ENCODE measurements around the gene ASB11. TPM values are rescaled to one million over a fixed set of nuclear protein-coding genes. Genes with fewer than 3 reads are reported as not detected.

ASB11 gene
- total RNA-seq, 2 donors from 2014 or later, result not detected

- TF ChIP-seq CTCF (IDR thresholded peaks at IDR 0.05), result no peak
- H3K4me3 ChIP-seq, result no peak overlapping the region
- H3K36me3 ChIP-seq, result no peaks in the 10 kb centered on the region
- H3K27me3 ChIP-seq (replicated peaks; ENCODE audit: insufficient read depth), result no peaks in the 10 kb centered on the region
- no peak overlapping the region for H3K27ac ChIP-seq
- no peak for ATAC-seq (ENCODE audit: insufficient number of reproducible peaks, low FRiP score, low read depth)
- H3K9me3 ChIP-seq, result no peaks in the 10 kb centered on the region
- DNase-seq (ENCODE audit: low spot score), result no peak
- H3K4me1 ChIP-seq (ENCODE audit: control insufficient read depth in 1 of 2, low read depth in 2 of 2), result no peaks in the 10 kb centered on the region
Observed at GRCh38 chrX:15269120-15269519, 46.3 kb downstream of the ASB11 start.

GRCh38 chrX:15254852-15255251, 60.6 kb downstream of the ASB11 start:
- no peak overlapping the region for H3K4me3 ChIP-seq
- no peaks in the 10 kb centered on the region for H3K4me1 ChIP-seq (ENCODE audit: control insufficient read depth in 1 of 2, low read depth in 2 of 2)
- TF ChIP-seq CTCF (IDR thresholded peaks at IDR 0.05), result no peak
- no peak overlapping the region for H3K27ac ChIP-seq
- H3K9me3 ChIP-seq, result no peaks in the 10 kb centered on the region
- DNase-seq (ENCODE audit: low spot score) (no peak), ATAC-seq (ENCODE audit: insufficient number of reproducible peaks, low FRiP score, low read depth) (no peak)
- no peaks in the 10 kb centered on the region for H3K27me3 ChIP-seq (replicated peaks; ENCODE audit: insufficient read depth)
- H3K36me3 ChIP-seq, result no peaks in the 10 kb centered on the region

- Histone ChIP-seq H3K27ac (no peak overlapping the region), H3K27me3 (replicated peaks; ENCODE audit: insufficient read depth) (no peaks in the 10 kb centered on the region), H3K36me3 (no peaks in the 10 kb centered on the region), H3K9me3 (no peaks in the 10 kb centered on the region), H3K4me1 (ENCODE audit: control insufficient read depth in 1 of 2, low read depth in 2 of 2) (no peaks in the 10 kb centered on the region), H3K4me3 (no peak overlapping the region)
- no peak for DNase-seq (ENCODE audit: low spot score)
- TF ChIP-seq CTCF (IDR thresholded peaks at IDR 0.05), result no peak
- no peak for ATAC-seq (ENCODE audit: insufficient number of reproducible peaks, low FRiP score, low read depth)
Observed at GRCh38 chrX:15245896-15246295, 69.5 kb downstream of the ASB11 start.

- no peak for TF ChIP-seq CTCF (IDR thresholded peaks at IDR 0.05)
- H3K4me3 ChIP-seq, result no peak overlapping the region
- H3K36me3 ChIP-seq, result no peaks in the 10 kb centered on the region
- no peaks in the 10 kb centered on the region for H3K4me1 ChIP-seq (ENCODE audit: control insufficient read depth in 1 of 2, low read depth in 2 of 2)
- no peak for ATAC-seq (ENCODE audit: insufficient number of reproducible peaks, low FRiP score, low read depth)
- no peaks in the 10 kb centered on the region for H3K27me3 ChIP-seq (replicated peaks; ENCODE audit: insufficient read depth)
- DNase-seq (ENCODE audit: low spot score), result no peak
- no peak overlapping the region for H3K27ac ChIP-seq
- H3K9me3 ChIP-seq, result no peaks in the 10 kb centered on the region
Observed at GRCh38 chrX:15244421-15244820, 71.0 kb downstream of the ASB11 start.

GRCh38 chrX:15242899-15243555, 72.4 kb downstream of the ASB11 start:
- ATAC-seq (ENCODE audit: insufficient number of reproducible peaks, low FRiP score, low read depth) (no peak), DNase-seq (ENCODE audit: low spot score) (no peak)
- no peaks in the 10 kb centered on the region for H3K4me1 ChIP-seq (ENCODE audit: control insufficient read depth in 1 of 2, low read depth in 2 of 2)
- no peak overlapping the region for H3K4me3 ChIP-seq
- no peaks in the 10 kb centered on the region for H3K36me3 ChIP-seq
- no peaks in the 10 kb centered on the region for H3K9me3 ChIP-seq
- H3K27ac ChIP-seq, result no peak overlapping the region
- peak; percentile 16 for TF ChIP-seq CTCF (IDR thresholded peaks at IDR 0.05)
- no peaks in the 10 kb centered on the region for H3K27me3 ChIP-seq (replicated peaks; ENCODE audit: insufficient read depth)
